Bronchial epithelial cell (primary cell): ENCODE results near the gene ZNF628. TPM values are rescaled to one million over a fixed set of nuclear protein-coding genes. Genes with fewer than 3 reads are reported as not detected.

Source experiments
- DNase-seq: peaks from one replicate; pipeline ENCODE4 v3.0.0-alpha.2; 2010; ENCODE audit warnings: low read depth
- FAIRE-seq: peaks from 2 replicates; lab custom pipeline; 2011; peaks lifted over from hg19 to GRCh38; lab: Jason Lieb, UNC
- H3K27me3 ChIP-seq: 2 replicates; pipeline ENCODE4 v1.5.1; 2011; ENCODE audit warnings: low read length; ENCODE audit not compliant: control insufficient read depth, insufficient read depth
- H3K36me3 ChIP-seq: 2 replicates; pipeline ENCODE4 v1.5.1; 2011; ENCODE audit warnings: low read length; ENCODE audit not compliant: control insufficient read depth, insufficient read depth
- H3K4me3 ChIP-seq: 2 replicates; pipeline ENCODE4 v1.5.1; 2011; ENCODE audit warnings: mild to moderate bottlenecking, low read depth, low read length, control low read depth
- total RNA-seq: library from RNA; depleted of rRNA; stranded (reverse); fragments of >200 nt; gene quantifications from 2 replicates; pipeline ENCODE4 v1.2.1, GENCODE V29; 2014
- TF ChIP-seq, protein P1 (sequence below): IDR thresholded peaks from 2 replicates; pipeline ENCODE4 v1.5.1; 2011; ENCODE audit warnings: mild to moderate bottlenecking, moderate library complexity, low read length, control low read depth, inconsistent platforms; ENCODE audit not compliant: insufficient read depth, severe bottlenecking

The ZNF628 gene
- total RNA-seq, 1 donor from 2014 or later: 0.79 TPM

GRCh38 chr19:55435020-55435419 is 41.4 kb upstream of the ZNF628 start:
- no peak for DNase-seq
- peaks cover 7% of the 10 kb centered on the region for H3K27me3 ChIP-seq
- no peak for FAIRE-seq

GRCh38 chr19:55436847-55437246 is 39.6 kb upstream of the ZNF628 start:
- peaks cover 20% of the 10 kb centered on the region for H3K27me3 ChIP-seq
- TF ChIP-seq, protein P1, sequence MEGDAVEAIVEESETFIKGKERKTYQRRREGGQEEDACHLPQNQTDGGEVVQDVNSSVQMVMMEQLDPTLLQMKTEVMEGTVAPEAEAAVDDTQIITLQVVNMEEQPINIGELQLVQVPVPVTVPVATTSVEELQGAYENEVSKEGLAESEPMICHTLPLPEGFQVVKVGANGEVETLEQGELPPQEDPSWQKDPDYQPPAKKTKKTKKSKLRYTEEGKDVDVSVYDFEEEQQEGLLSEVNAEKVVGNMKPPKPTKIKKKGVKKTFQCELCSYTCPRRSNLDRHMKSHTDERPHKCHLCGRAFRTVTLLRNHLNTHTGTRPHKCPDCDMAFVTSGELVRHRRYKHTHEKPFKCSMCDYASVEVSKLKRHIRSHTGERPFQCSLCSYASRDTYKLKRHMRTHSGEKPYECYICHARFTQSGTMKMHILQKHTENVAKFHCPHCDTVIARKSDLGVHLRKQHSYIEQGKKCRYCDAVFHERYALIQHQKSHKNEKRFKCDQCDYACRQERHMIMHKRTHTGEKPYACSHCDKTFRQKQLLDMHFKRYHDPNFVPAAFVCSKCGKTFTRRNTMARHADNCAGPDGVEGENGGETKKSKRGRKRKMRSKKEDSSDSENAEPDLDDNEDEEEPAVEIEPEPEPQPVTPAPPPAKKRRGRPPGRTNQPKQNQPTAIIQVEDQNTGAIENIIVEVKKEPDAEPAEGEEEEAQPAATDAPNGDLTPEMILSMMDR: no peak
- H3K4me3 ChIP-seq: no peak overlapping the region
- DNase-seq: no peak
- FAIRE-seq: no peak
- H3K36me3 ChIP-seq: no peaks in the 10 kb centered on the region

More at GRCh38 chr19:55435020-55435419, 41.4 kb upstream of the ZNF628 start:
- TF ChIP-seq, protein P1: no peak
- Histone ChIP-seq H3K36me3 (no peaks in the 10 kb centered on the region), H3K4me3 (no peak overlapping the region)

- peak; percentile 46 for DNase-seq
- no peaks in the 10 kb centered on the region for H3K36me3 ChIP-seq
- no peak overlapping the region for H3K4me3 ChIP-seq
- TF ChIP-seq, protein P1: no peak
- FAIRE-seq: no peak
- peaks cover 23% of the 10 kb centered on the region for H3K27me3 ChIP-seq
These were observed 39.0 kb upstream of the ZNF628 start for GRCh38 chr19:55437410-55437809.

GRCh38 chr19:55439052-55439451 is 37.4 kb upstream of the ZNF628 start:
- H3K27me3 ChIP-seq: peaks cover 29% of the 10 kb centered on the region

DNA sequence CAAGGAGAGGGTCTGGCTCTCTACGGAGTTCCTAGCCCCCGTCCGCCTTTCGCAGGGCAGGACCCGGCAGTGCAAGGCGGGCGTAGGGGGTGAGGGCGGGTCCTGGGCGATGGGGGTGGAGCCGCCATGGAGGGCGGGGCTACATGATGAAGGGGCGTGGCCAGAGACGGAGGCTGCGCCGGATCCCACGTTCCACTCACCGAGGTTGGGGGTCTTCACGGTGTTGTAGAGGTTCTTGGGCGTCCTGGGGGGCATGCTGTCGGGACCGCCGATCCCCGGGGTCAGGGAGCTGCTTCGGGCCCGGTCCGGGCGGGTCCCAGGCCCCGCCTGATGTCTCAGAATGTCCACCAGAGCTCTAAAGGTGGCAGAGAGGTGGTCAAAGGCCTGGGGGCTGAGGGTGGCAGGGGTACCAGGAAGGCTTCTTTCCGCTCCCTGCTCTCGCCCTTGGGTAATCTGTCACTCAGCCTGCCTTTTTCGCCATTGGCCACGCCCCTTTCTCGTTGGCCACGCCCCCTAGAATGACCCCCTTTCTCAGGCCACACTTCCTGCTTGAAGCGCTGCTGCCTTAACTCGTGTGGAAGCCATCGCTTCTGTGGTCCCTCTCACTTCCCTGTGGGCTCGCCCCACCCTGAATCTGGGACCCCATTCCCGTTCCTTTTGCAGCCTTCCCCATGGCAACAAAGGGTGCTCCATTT is 35.9 kb upstream of the ZNF628 start:
- H3K27me3 ChIP-seq: peaks cover 35% of the 10 kb centered on the region
- H3K4me3 ChIP-seq: no peak overlapping the region
- FAIRE-seq (no peak), DNase-seq (no peak)
- H3K36me3 ChIP-seq: no peaks in the 10 kb centered on the region
- TF ChIP-seq, protein P1: no peak

More at GRCh38 chr19:55439052-55439451, 37.4 kb upstream of the ZNF628 start:
- Histone ChIP-seq H3K4me3 (no peak overlapping the region), H3K36me3 (no peaks in the 10 kb centered on the region)
- DNase-seq (no peak), FAIRE-seq (no peak)
- TF ChIP-seq, protein P1: no peak
